GM18526 (cell line): ENCODE results near the gene SNTG2.

ENCODE experiments used
- POLR2A ChIP-seq: IDR thresholded peaks from 3 replicates; pipeline ENCODE4 v1.6.1; 2011; ENCODE audit not compliant: insufficient read length; ENCODE audit errors: extremely low read depth

SNTG2 gene

GRCh38 chr2:1310202-1310601 lies 359.6 kb downstream of the SNTG2 start:
- no peak for TF ChIP-seq POLR2A

GRCh38 chr2:1310866-1311265 lies 360.2 kb downstream of the SNTG2 start:
- TF ChIP-seq POLR2A: no peak

DNA sequence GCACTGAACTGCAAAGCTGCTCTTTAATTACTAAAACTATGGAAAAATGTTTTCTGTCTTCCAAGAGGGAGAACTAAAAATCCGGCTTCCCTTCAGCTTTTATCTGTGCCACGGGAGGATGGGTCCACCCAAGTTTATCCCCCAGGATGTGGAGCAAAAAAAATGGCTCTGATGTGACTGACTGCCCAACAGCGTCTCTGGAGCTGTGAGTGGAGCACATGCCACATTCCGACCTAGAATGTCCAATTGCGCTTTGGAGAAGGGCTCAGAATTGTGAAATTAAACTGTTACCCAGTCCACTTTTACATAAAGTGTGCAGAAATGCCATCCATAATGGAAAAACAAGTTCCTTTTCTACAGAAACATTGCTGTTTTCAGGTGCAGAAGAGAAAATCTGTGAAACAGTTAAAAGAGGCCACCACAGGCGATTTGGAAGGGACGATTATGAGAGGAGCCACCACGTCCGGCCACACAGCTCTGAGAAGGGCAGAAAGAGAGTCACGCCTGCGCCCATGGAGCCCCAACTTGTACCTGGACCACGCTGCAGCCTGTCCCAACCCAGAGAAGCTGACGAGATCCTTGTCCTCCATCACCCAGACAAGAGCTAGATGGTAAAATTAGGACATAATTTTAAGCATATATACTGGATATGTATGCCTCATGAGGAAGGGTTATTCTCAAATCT lies 362.7 kb downstream of the SNTG2 start:
- TF ChIP-seq POLR2A: no peak

- no peak for TF ChIP-seq POLR2A
These were observed 363.6 kb downstream of the SNTG2 start for GRCh38 chr2:1314254-1314653.

DNA sequence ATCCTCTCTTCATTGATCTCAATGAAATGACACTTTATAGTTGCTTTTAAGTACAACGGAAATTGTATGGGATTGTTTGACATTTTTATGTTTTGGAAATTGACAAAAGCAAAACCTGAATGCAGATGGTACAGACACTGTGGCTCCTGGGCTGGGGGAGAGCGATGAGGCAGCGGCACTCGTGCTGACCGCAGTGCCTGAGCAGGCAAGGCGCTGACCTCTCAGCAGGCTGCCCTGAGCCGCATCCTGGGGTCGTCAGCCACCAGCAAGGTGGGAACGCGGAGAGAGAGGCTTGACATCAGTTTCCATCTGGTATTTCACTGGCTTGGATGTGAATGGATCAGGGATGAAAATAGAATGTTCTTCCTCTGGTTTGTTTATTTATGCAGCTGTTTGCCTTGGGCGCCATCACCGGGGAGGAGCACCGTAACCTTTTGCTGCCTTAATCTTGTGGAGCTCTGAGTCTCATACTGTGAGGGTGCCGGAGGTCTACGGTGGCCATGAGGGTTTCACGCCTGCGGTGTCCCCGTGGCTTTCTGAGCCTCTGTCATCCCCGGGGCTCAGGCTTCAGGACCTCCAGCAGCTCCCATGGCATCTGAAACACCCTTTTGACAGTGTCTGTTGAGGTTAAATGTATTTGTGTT lies 367.8 kb downstream of the SNTG2 start:
- TF ChIP-seq POLR2A: no peak

DNA sequence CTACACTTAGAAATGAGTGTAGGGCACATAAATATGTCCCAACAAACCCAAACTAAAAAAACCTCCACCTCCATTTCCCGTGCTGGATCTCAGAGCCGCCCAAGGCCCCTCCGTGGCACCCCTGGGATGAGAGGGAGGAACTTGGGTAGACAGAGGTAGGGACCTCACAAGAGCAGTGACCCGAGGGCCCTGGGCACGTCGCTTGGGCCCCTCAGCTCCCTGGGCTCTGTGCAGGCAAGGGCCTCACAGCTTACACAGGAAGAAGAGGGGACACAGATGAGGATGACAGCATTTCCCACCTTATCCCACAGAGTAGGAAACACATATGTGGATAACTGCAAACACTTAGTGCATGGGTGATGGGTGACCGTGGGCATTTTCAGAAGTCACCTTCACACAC lies 368.7 kb downstream of the SNTG2 start:
- TF ChIP-seq POLR2A: no peak

DNA sequence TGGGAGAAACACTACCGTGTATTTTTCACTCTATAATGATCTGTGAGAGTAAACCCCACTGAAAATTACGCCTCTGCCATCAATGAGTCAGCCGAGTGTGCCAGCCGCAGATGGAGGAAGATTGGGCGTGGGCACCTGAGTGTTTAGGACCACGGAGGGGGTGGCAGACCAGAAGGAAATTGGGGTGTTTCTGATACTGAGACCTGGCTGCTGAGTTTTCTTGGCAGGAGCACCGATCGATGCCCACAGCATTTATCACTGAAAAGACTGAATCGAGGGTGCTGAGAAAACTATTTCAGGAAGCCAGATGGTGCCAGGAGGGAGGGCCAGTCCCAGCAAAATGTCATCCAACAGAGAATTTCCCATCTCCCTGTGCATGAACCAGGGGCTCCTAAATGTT lies 370.7 kb downstream of the SNTG2 start:
- no peak for TF ChIP-seq POLR2A

DNA sequence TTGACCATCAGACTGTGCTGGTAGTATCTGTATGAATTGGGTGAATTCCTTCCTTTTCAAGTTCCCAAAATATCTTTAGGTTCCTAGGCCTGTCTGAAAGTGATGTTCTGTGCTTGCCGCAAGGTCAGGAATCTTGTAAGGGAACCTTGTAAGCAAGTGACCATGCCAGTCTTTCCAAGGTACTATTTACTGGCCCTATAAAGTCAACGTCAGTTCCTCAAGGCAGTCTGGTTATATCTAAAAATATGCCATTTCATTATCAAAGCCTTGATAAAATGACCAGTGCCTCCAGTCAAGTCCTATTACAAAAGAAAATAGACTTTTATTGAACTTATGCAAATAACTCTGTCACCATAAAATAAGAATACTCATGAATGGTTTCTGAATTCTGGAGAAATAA lies 374.2 kb downstream of the SNTG2 start:
- TF ChIP-seq POLR2A: no peak

DNA sequence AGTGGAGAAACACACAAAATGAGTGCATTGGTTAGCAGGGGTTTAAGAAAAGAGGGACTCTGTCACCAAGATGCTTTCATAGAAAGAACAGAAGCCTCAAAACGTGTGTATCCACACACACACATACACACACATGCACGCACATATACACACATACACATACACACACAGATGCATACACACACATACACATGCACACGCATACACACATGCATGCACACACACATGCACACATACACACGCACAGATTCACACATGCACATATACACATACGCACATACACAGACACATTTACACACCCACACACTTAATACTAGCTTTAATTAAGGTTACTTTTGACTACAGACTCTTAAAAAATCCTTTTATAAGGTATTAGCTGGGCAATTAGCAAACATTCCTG lies 378.0 kb downstream of the SNTG2 start:
- TF ChIP-seq POLR2A: no peak

- TF ChIP-seq POLR2A: no peak
These were observed 388.9 kb downstream of the SNTG2 start for GRCh38 chr2:1339388-1340140.

GRCh38 chr2:1340141-1340512 lies 389.5 kb downstream of the SNTG2 start:
- TF ChIP-seq POLR2A: no peak

DNA sequence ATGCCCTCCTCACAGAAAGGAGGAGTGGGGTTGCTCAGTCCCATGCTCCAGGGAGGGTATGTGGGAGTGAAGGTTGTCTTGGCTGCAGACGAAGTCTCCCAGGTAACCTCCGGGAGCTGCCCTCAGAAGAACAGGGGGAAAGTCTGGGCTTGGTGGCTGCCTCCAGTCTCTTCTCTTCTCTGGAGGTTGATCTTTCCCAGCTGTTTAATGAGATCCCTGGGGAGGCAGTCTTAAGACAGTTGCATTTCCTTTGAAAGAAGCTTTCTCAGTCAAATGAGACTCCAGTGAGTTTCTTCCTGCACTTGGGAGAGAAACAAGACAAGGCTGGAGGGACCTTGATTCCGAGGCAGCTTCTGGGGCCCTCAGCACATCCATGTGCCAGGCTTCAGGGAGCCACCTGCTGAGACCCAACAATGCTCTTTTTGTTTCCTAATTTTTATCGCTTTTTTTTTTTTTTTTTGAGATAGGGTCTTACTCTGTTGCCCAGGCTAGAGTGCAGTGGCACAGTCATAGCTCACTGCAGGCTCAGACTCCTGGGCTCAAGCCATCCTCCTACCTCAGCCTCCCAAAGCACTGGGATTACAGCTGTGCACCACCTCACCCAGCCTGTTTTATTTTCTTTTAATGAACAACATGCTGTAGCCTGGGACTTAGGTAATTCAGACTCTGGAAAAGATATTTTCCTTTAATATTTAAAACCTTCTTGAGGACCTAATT lies 390.9 kb downstream of the SNTG2 start:
- no peak for TF ChIP-seq POLR2A

GRCh38 chr2:1348789-1349188 lies 398.1 kb downstream of the SNTG2 start:
- TF ChIP-seq POLR2A: no peak

- no peak for TF ChIP-seq POLR2A
These were observed 399.5 kb downstream of the SNTG2 start for GRCh38 chr2:1350111-1350510.

- TF ChIP-seq POLR2A: no peak
These were observed 402.5 kb downstream of the SNTG2 start for GRCh38 chr2:1353124-1353523.

GRCh38 chr2:1353543-1353942 lies 402.9 kb downstream of the SNTG2 start:
- TF ChIP-seq POLR2A: no peak

GRCh38 chr2:1360144-1360543 lies 409.5 kb downstream of the SNTG2 start:
- no peak for TF ChIP-seq POLR2A
